GM19025 (cell line): ENCODE measurements around the gene RAB26.
"Not testable (repeated sequence)": the region's sequence is repeated elsewhere in the genome, so short reads cannot be mapped to it uniquely, and the experiment has no call there.

Experiments
- ATAC-seq: cut with Tn5 transposase; IDR thresholded peaks from one replicate; pipeline ENCODE4 v1.9.1; 2021; ENCODE audit warnings: mild to moderate bottlenecking, low read depth, moderate library complexity; ENCODE audit not compliant: unreplicated experiment

Gene RAB26

DNA sequence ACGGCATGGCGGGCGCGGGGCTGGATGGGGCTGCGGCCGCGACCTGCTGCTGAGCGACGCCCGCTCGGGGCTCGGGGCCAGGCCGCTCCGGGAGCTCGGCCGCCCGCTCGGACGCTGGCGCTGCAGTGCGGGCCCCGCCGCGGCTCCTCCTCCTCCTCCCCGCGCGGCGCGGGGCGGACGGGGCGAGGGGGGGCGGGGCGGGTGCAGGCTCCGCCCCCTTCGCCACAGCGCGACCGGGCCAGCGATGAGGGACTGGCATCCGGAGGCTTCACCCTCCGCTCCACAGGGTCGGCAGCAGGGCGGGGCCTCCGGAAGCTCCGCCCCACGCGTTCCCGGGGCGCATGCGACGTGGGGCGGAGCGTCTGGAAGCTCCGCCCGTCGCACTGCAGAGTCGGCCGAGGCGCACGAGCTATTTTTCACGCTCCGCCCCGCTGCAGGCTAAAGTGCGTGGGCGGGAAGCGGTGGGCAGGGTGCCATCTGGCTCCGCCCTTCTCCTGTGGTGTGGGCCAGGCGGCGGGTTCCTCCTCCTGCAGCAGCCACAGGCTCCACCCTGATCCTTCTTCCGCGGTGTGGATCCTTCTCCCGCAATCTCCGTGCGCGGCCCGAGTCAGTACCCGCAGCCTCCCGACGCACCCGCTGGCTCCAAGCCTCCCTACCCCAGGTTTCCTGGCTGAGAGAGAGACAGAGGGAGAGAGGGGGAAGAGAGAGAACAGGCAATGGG, 12.5 kb upstream of the RAB26 start, which contains the start of gene PKD1:
Gene PKD1, minus strand, starts transcription at position 129 of the 721 bp plus-strand sequence. CDS start 209 bp downstream, outside the sequence.
- ATAC-seq: not testable (repeated sequence)

- ATAC-seq: no peak
Observed at GRCh38 chr16:2142942-2143877, 5.2 kb upstream of the RAB26 start.

- ATAC-seq: no peak
Observed at GRCh38 chr16:2143878-2144485, 4.4 kb upstream of the RAB26 start.

GRCh38 chr16:2145843-2146242, 2.6 kb upstream of the RAB26 start:
- ATAC-seq: no peak

GRCh38 chr16:2147378-2147777, 1.0 kb upstream of the RAB26 start:
- ATAC-seq: no peak

GRCh38 chr16:2148714-2149629, 547 bp downstream of the RAB26 start:
- no peak for ATAC-seq

DNA sequence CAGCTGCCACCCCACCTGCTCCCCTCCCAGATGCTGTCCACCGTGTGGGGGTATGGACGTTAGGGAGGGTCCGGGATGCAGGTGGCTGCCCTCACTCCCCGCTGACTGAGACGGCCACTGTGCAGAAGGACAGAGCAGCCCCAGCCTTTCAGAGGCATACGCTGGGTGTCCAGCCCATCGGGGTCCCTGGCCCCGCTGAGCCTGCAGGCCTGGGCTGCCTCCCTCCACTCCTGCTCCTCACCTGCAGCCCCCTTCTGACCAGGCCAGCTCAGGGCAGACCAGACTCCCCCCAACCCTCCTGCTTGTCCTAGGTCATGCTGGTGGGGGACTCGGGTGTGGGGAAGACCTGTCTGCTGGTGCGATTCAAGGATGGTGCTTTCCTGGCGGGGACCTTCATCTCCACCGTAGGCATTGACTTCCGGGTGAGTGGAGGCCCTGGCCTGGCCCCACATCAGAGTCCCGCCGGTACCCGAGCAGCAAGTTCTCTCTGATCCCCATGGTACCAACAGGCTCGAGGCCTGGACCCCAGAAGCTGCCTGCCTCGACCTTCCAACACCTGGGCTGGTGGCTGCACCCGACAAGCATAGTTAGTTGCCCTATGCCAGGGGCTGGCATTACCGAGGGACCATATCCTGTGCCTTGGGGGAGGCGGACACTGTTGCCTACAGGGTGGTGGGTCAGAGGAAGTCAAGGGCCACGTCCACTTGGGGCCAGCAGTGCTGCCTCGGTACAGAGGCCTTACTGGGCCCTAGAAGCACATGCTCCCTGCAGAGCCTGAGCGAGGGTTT, 1.4 kb downstream of the RAB26 start:
- ATAC-seq: no peak

DNA sequence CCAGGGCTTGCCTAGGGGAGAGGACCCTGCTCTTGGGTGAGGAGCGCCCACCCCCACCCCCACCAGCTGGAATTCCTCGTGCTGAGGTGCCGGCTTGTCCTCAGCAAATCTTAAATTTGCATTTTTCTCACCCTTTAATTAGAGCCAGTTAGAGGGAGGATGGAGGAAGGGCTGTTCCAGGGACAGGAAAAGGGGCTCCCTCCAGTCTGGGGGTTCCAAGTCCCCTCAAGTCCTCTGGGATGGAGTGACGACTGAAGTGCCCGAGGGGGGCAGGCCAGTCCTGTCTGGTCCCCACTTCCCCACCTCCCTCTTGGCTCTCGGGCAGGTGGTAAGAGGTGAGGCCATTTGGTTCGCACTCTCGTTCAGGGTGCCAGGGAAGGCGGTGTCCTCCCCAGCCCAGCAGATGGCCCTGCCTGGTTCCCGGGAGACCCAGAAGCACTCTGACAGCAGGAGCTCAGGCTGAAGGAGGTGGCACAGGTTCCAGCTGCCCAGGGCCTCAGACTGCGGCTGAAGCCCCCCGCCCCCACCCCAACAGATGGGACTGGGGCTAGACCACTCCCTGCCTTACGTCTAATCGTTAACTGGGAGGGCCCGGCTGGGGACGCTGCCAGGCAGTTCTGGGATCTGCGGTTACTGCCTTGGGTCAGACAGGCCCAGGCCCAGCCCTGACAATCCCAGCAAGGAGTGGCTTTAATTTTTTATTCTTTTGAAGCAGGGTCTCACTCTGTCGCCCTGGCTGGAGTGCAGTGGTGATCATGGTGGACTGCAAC, 2.2 kb downstream of the RAB26 start:
- ATAC-seq: no peak

GRCh38 chr16:2151188-2152091, 3.0 kb downstream of the RAB26 start:
- no peak for ATAC-seq

DNA sequence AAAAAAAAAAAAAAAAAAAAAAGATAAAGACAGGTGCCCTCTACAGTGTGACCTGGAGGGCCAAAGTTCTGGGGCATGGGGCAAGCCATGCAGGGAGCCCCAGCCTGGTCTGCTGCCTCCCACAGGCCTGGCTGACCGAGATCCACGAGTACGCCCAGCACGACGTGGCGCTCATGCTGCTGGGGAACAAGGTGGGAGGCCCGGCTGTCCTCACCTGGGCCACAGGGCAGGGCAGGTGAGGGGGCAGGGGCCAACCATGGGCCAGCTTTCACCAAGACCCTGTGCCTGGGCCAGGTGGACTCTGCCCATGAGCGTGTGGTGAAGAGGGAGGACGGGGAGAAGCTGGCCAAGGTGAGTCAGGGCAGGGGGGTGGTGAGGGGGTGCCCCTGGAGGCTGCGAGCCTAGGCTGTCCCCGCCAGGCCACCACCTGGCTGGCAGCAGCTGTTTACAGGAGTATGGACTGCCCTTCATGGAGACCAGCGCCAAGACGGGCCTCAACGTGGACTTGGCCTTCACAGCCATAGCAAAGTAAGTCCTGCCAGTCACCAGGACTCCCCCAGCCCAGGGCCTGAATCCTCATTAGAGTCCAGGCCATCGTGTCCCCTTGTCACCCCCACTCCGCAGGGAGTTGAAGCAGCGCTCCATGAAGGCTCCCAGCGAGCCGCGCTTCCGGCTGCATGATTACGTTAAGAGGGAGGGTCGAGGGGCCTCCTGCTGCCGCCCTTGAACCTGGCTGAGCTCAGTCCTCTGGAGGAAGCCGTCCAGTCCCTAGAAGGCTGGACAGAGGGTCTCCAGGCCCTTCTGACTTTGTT, 4.5 kb downstream of the RAB26 start:
- ATAC-seq: no peak

GRCh38 chr16:2154533-2155090, 6.2 kb downstream of the RAB26 start:
- ATAC-seq: no peak

DNA sequence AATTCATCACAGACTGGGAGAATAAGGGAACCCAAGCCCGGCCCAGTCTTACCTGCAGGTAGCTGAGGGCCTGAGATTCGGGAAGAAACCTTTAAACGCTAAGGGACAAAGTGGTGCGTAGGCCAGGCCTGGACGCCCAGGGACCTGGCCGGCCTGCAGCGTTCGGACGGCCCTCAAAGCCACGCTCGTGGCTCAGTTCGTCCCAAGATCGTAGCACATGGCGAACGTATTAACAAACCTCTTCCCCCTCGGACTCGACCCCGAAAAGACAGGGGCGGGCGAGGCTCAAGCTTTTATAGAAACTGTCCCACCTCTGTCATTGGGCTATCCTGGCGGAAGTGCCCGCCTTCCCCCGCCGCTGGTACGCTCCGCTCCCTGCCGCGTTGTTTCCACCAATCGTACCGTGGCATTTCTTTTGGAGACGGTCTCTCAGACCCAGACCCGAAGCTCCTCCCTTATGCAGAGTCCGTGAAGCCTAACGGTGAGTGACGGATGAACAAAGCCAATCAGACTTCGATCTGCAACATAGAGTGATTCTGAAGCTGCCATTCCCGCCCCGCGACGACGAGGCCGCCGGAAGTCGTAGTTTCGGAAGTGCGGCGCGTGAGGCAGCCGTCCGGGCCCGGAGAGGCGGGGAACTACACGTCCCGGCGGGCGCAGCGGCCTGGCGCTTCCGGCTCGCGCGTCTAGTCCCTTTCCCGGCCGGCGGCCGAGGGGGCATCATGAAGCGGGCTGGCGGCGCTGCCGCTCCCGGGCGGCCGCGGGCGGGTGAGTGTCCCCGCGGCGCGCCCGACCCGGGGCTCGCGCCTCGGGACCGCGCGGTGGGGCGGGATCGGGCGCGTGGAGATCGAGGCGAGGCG, 6.9 kb downstream of the RAB26 start, which contains the start of gene TRAF7:
Gene TRAF7, plus strand, starts transcription at position 692 of the 860 bp plus-strand sequence. CDS start 8,139 bp downstream, outside the sequence.
- ATAC-seq: peak; percentile 88

DNA sequence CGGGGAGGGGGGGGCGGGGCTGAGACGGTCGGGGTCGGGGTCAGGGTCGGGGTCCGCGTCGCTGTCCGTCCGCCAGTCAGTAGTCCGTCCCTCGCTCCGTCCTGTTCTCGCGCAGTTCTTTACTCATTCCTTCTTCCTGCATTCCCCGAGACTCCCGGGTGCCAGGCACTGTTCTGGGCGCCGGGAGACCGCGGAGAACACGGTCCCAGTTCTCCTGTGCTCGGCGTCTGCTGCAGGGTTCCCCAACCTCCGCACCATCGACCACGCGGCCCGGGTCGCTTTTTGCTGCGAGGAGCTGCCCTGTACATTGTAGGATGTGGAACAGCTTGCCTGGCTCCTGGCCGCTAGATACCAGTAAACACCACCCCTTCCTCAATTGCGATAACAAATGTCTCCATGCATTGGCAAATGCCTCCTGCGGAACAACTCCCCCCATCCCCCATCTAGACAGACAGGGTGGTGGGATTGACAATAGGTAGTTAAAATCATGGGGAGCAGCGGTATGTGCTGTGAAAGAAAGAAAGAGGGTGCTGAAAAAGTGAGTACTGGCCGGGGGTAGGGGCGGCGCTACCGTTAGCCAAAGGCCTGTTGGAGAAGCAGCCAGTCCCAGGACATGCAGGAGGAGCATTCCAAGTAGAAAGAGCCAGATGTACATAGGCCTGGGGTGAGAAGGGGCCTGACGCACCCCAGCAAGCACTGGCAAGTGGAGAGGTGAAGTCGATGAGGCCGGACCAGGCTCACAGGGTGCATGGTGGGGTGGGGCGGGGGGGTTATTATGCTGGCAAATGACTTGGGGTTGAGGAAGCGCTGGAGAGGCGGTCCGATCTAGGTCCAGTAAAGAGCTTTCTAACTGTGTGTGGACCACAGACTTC, 7.8 kb downstream of the RAB26 start:
- no peak for ATAC-seq

GRCh38 chr16:2156849-2157224, 8.4 kb downstream of the RAB26 start:
- no peak for ATAC-seq
